Nephron progenitor cell (in vitro differentiated cells): Measurements from ENCODE around the gene TTLL5.

Source experiments
- DNase-seq: peaks from one replicate; pipeline ENCODE4 v3.0.0; 2021
- H3K27ac Mint-ChIP-seq: 2 replicates; pipeline ENCODE4 v1.8.0; 2021; ENCODE audit warnings: mild to moderate bottlenecking, moderate library complexity, mixed read lengths
- H3K27me3 Mint-ChIP-seq: 2 replicates; pipeline ENCODE4 v1.8.0; 2021; ENCODE audit warnings: mild to moderate bottlenecking, low read depth, mixed read lengths; ENCODE audit not compliant: poor library complexity
- H3K36me3 Mint-ChIP-seq: 2 replicates; pipeline ENCODE4 v1.8.0; 2021; ENCODE audit warnings: low read depth, mixed read lengths
- H3K4me1 Mint-ChIP-seq: 2 replicates; pipeline ENCODE4 v1.8.0; 2021; ENCODE audit warnings: mixed read lengths
- H3K4me3 Mint-ChIP-seq: 2 replicates; pipeline ENCODE4 v1.8.0; 2021; ENCODE audit warnings: mild to moderate bottlenecking, moderate library complexity, mixed read lengths
- H3K9me3 Mint-ChIP-seq: 2 replicates; pipeline ENCODE4 v1.8.0; 2021; ENCODE audit warnings: mild to moderate bottlenecking, moderate library complexity, mixed read lengths
- TF ChIP-seq, protein P1 (sequence below): fragments of 200-600 bp; sonication (generic); IDR thresholded peaks from 2 replicates; pipeline ENCODE4 v1.5.0; 2021; ENCODE audit warnings: antibody characterized with exemption

The TTLL5 gene

GRCh38 chr14:75783602-75784313 lies 122.7 kb downstream of the TTLL5 start:
- H3K4me3 Mint-ChIP-seq: no peak overlapping the region
- TF ChIP-seq, protein P1, sequence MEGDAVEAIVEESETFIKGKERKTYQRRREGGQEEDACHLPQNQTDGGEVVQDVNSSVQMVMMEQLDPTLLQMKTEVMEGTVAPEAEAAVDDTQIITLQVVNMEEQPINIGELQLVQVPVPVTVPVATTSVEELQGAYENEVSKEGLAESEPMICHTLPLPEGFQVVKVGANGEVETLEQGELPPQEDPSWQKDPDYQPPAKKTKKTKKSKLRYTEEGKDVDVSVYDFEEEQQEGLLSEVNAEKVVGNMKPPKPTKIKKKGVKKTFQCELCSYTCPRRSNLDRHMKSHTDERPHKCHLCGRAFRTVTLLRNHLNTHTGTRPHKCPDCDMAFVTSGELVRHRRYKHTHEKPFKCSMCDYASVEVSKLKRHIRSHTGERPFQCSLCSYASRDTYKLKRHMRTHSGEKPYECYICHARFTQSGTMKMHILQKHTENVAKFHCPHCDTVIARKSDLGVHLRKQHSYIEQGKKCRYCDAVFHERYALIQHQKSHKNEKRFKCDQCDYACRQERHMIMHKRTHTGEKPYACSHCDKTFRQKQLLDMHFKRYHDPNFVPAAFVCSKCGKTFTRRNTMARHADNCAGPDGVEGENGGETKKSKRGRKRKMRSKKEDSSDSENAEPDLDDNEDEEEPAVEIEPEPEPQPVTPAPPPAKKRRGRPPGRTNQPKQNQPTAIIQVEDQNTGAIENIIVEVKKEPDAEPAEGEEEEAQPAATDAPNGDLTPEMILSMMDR: no peak
- peak overlapping the region; percentile 93 for H3K27ac Mint-ChIP-seq
- DNase-seq: no peak
- H3K9me3 Mint-ChIP-seq: peaks cover 16% of the 10 kb centered on the region
- H3K4me1 Mint-ChIP-seq: peaks cover 7% of the 10 kb centered on the region
- H3K36me3 Mint-ChIP-seq: peaks cover 79% of the 10 kb centered on the region
- H3K27me3 Mint-ChIP-seq: no peaks in the 10 kb centered on the region

DNA sequence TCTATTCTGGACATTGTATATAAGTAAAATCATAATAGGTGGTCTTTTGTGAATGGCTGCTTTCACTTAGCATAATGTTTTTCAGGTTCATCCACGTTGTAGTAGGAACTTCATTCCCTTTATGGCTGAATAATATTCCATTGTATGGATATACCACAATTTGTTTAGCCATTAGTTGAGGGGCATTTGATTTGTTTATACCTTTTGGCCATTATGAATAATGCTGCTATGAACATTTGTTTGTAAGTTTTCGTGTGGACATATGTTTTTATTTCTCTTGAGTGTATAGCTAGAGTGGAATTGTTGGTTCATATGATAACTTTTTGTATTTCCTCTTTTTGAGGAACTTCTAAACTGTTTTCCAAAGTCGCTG lies 123.3 kb downstream of the TTLL5 start:
- H3K27ac Mint-ChIP-seq: no peak overlapping the region
- peaks cover 21% of the 10 kb centered on the region for H3K9me3 Mint-ChIP-seq
- TF ChIP-seq, protein P1: no peak
- H3K27me3 Mint-ChIP-seq: no peaks in the 10 kb centered on the region
- H3K36me3 Mint-ChIP-seq: peaks cover 83% of the 10 kb centered on the region
- DNase-seq: no peak
- peaks cover 7% of the 10 kb centered on the region for H3K4me1 Mint-ChIP-seq
- H3K4me3 Mint-ChIP-seq: no peak overlapping the region

- H3K36me3 Mint-ChIP-seq: peaks cover 65% of the 10 kb centered on the region
- H3K27me3 Mint-ChIP-seq: no peaks in the 10 kb centered on the region
- no peak overlapping the region for H3K4me3 Mint-ChIP-seq
- no peak overlapping the region for H3K27ac Mint-ChIP-seq
- no peak for DNase-seq
- TF ChIP-seq, protein P1: no peak
- peaks cover 47% of the 10 kb centered on the region for H3K9me3 Mint-ChIP-seq
- H3K4me1 Mint-ChIP-seq: no peaks in the 10 kb centered on the region
Measured at GRCh38 chr14:75793806-75794205, 132.8 kb downstream of the TTLL5 start.

- TF ChIP-seq, protein P1: no peak
- Mint-ChIP-seq H3K4me1 (no peaks in the 10 kb centered on the region), H3K9me3 (peaks cover 48% of the 10 kb centered on the region), H3K4me3 (no peak overlapping the region), H3K36me3 (peaks cover 65% of the 10 kb centered on the region), H3K27ac (no peak overlapping the region), H3K27me3 (no peaks in the 10 kb centered on the region)
- no peak for DNase-seq
Measured at GRCh38 chr14:75794615-75795038, 133.6 kb downstream of the TTLL5 start.

- no peak overlapping the region for H3K27ac Mint-ChIP-seq
- DNase-seq: no peak
- no peak overlapping the region for H3K4me3 Mint-ChIP-seq
Measured at GRCh38 chr14:75800792-75801191, 139.7 kb downstream of the TTLL5 start.

More at GRCh38 chr14:75800792-75801191, 139.7 kb downstream of the TTLL5 start:
- TF ChIP-seq, protein P1: no peak
- Mint-ChIP-seq H3K36me3 (peaks cover 67% of the 10 kb centered on the region), H3K4me1 (peaks cover 14% of the 10 kb centered on the region), H3K27me3 (no peaks in the 10 kb centered on the region), H3K9me3 (peaks cover 49% of the 10 kb centered on the region)
